Thyroid gland (tissue), 4 donors: ENCODE measurements around the gene PRICKLE1. TPM values are rescaled to one million over a fixed set of nuclear protein-coding genes. Genes with fewer than 3 reads are reported as not detected.

Experiments used
- DNase-seq, 2 donors: peaks; one replicate each; pipeline ENCODE4 v3.0.0-alpha.2; 2019
- H3K27ac ChIP-seq, 3 donors: fragments of 200-600 bp; sonication (generic); 1 replicate in 2 of 3; 2 replicates in 1 of 3; pipeline ENCODE4 v1.5.1; 2016 to 2019; ENCODE audit warnings: mild to moderate bottlenecking in 1 of 3, moderate library complexity in 1 of 3
- H3K27me3 ChIP-seq: fragments of 200-600 bp; sonication (generic); one replicate; pipeline ENCODE4 v1.5.1; 2019
- H3K36me3 ChIP-seq, 2 donors: fragments of 200-600 bp; sonication (generic); one replicate each; pipeline ENCODE4 v1.5.1; 2016 to 2019
- H3K4me1 ChIP-seq, 2 donors: fragments of 200-600 bp; sonication (generic); one replicate each; pipeline ENCODE4 v1.5.1; 2017 to 2019
- H3K4me3 ChIP-seq, 3 donors: fragments of 200-600 bp; sonication (generic); replicated peaks in 1 of 3; 1 replicate in 2 of 3; 2 replicates in 1 of 3; pipeline ENCODE4 v1.5.1; 2016; ENCODE audit warnings: mild to moderate bottlenecking in 1 of 3
- H3K9me3 ChIP-seq: fragments of 200-600 bp; sonication (generic); one replicate; pipeline ENCODE4 v1.5.1; 2017
- POLR2A ChIP-seq, 2 donors: fragments of 450-650 bp; IDR thresholded peaks; one replicate each; pipeline ENCODE4 v1.6.1; 2017; ENCODE audit warnings: antibody characterized with exemption in 2 of 2, mild to moderate bottlenecking in 2 of 2, moderate library complexity in 1 of 2
- WGBS, 2 donors: methylation state at CpG; one replicate each; pipeline ENCODE4 v1.1.5; 2017; 5-methylcytosine and 5-hydroxymethylcytosine counted together
- intact Hi-C: fragments of 100-400 bp; cut with DNase I; formaldehyde crosslinking; loops from one replicate; pipeline ENCODE4 v1.15.1; 2023
- total RNA-seq, 4 donors: library from RNA; depleted of rRNA; stranded (reverse); fragments of >200 nt; gene quantifications; one replicate each; pipeline ENCODE4 v1.2.3, GENCODE V29; 2016
- TF ChIP-seq, protein P1 (sequence below), 6 experiments: fragments of 200-600 bp in 3 of 6; fragments of 450-650 bp in 3 of 6; sonication (generic) in 3 of 6; IDR thresholded peaks; one replicate each; pipeline ENCODE4 v1.5.1; 2016 to 2019; ENCODE audit warnings: antibody characterized with exemption in 6 of 6, mild to moderate bottlenecking in 2 of 6, inconsistent platforms in 1 of 6, moderate library complexity in 1 of 6

PRICKLE1 gene
- total RNA-seq, 4 donors from 2014 or later: 17.2 to 25.4 (median 19.6) TPM

DNA sequence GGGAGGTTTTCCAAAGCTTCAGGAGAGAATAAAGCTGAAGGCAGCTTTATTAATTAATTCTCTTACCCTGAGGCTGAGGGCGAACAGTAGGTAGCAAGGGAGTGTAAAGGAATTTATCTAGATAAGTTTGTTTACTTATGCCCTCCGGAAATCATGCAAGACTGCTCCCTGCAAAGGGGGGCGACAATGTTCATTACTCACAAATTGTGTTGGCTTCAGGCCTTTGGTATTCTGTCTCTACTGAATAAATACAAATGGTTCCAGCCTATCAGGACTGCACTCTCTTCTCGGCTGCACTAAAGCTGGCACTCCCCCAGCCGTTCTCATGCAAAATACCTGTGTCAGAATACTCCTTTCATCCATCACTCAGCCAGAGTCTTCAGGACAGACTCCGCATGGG, 142.8 kb downstream of the PRICKLE1 start:
- Histone ChIP-seq H3K9me3 (no peaks in the 10 kb centered on the region), H3K4me1 (peaks cover 11 to 15% of the 10 kb centered on the region in 2 donors), H3K27me3 (no peaks in the 10 kb centered on the region), H3K27ac (peak overlapping the region; percentile 24 to 77 (median 52)), H3K4me3 (no peak overlapping the region), H3K36me3 (peaks cover 0 to 7% of the 10 kb centered on the region in 2 donors)
- DNase-seq: peak; percentile 79 to 88
- intact Hi-C loops: no loop called here
- TF ChIP-seq, protein P1, sequence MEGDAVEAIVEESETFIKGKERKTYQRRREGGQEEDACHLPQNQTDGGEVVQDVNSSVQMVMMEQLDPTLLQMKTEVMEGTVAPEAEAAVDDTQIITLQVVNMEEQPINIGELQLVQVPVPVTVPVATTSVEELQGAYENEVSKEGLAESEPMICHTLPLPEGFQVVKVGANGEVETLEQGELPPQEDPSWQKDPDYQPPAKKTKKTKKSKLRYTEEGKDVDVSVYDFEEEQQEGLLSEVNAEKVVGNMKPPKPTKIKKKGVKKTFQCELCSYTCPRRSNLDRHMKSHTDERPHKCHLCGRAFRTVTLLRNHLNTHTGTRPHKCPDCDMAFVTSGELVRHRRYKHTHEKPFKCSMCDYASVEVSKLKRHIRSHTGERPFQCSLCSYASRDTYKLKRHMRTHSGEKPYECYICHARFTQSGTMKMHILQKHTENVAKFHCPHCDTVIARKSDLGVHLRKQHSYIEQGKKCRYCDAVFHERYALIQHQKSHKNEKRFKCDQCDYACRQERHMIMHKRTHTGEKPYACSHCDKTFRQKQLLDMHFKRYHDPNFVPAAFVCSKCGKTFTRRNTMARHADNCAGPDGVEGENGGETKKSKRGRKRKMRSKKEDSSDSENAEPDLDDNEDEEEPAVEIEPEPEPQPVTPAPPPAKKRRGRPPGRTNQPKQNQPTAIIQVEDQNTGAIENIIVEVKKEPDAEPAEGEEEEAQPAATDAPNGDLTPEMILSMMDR (IDR thresholded peaks at IDR 0.05): no peak
- TF ChIP-seq POLR2A (IDR thresholded peaks at IDR 0.05): no peak
- WGBS, 2 donors: 27 to 32% methylated on average over 6 of the region's 6 CpGs

DNA sequence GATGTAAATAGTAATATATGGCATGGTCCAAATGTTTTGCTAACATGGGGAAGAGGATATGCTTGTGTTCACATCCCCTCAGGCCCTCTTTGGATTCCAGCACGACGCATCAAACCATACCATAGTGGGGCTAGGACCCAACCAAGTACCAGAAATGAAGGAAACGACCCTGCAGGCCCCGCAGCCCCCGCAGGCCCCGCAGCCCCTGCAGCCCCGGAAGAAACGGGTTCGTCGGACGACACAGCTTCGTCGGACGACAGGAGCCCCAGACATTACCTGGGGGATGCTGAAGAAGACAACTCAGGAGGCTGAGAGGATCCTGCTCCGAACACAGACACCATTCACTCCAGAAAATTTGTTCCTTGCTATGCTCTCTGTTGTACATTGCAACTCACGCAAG, 143.7 kb downstream of the PRICKLE1 start:
- intact Hi-C loops: no loop called here
- H3K27ac ChIP-seq: peak overlapping the region in 1 of 3 donors; percentile 77
- H3K4me1 ChIP-seq: peaks cover 11 to 15% of the 10 kb centered on the region in 2 donors
- no peak for TF ChIP-seq POLR2A (IDR thresholded peaks at IDR 0.05)
- TF ChIP-seq, protein P1 (IDR thresholded peaks at IDR 0.05): no peak
- H3K4me3 ChIP-seq: no peak overlapping the region
- no peaks in the 10 kb centered on the region for H3K9me3 ChIP-seq
- H3K36me3 ChIP-seq: peaks cover 0 to 7% of the 10 kb centered on the region in 2 donors
- H3K27me3 ChIP-seq: no peaks in the 10 kb centered on the region
- WGBS, 2 donors: 95 to 96% methylated on average over 12 to 16 of the region's 16 CpGs
- no peak for DNase-seq

DNA sequence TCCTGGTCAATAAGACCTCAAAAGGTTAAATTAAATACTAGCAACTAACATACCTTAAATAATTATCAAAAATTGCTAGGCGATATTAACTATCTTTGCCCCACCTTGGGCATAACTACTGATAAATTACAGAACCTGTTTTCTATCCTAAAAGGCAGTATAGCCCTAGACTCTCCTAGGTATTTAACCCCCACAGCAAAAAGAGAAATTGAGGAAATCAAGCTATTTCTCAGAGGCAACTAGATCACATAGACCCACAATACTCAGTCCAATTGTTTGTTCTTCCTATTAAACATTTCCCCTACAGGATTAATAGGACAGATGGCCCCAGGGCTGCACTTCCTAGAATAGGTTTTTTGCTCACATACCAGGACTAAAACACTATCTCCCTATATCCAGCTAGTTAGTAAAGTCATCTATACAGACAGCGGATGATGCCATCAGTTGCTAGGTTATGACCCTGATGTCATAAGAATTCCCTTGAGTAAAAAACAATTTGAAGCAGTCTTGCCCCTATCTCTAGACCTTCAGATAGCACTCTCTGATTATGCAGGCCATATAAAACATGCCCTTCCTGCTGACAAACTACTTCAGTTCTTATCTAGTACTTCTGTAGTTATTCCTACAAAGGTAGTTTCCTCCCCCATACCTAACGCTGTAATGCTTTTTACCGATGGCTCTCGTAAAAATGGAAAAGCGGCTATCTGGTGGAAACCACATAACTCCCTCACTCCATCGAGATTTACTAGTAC, 145.2 kb downstream of the PRICKLE1 start:
- no peak for DNase-seq
- H3K36me3 ChIP-seq: peaks cover 0 to 7% of the 10 kb centered on the region in 2 donors
- H3K9me3 ChIP-seq: no peaks in the 10 kb centered on the region
- 97 to 98% methylated on average over 7 of the region's 7 CpGs for WGBS, 2 donors
- H3K27ac ChIP-seq: no peak overlapping the region
- no peaks in the 10 kb centered on the region for H3K27me3 ChIP-seq
- TF ChIP-seq, protein P1 (IDR thresholded peaks at IDR 0.05): no peak
- TF ChIP-seq POLR2A (IDR thresholded peaks at IDR 0.05): no peak
- intact Hi-C loops: no loop called here
- H3K4me3 ChIP-seq: no peak overlapping the region
- H3K4me1 ChIP-seq: peaks cover 11 to 15% of the 10 kb centered on the region in 2 donors

DNA sequence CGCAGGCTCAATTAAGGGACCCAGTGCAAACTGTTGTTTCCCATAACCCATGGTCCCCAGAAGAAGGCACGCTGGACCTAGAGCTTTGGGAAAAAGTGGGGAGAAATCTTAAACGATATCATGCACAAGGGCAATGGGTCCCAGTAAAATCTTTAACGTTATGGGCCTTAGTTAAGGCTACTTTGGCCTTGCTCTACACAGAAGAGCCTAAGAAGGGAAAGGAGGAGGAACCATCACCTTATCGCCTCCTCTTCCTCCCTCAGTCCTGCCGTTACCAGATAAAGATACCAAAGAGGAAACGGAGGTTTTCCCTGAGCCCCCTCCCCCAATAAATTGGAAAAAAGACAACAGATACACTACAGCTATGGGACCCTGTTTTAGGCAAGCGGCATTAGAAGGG, 146.7 kb downstream of the PRICKLE1 start:
- H3K4me1 ChIP-seq: peaks cover 11 to 15% of the 10 kb centered on the region in 2 donors
- H3K27me3 ChIP-seq: no peaks in the 10 kb centered on the region
- H3K4me3 ChIP-seq: no peak overlapping the region
- no peaks in the 10 kb centered on the region for H3K9me3 ChIP-seq
- no peak overlapping the region for H3K27ac ChIP-seq
- intact Hi-C loops: no loop called here
- DNase-seq: no peak
- 94 to 96% methylated on average over 8 of the region's 8 CpGs for WGBS, 2 donors
- TF ChIP-seq, protein P1 (IDR thresholded peaks at IDR 0.05): no peak
- TF ChIP-seq POLR2A (IDR thresholded peaks at IDR 0.05): no peak
- H3K36me3 ChIP-seq: peaks cover 0 to 7% of the 10 kb centered on the region in 2 donors

DNA sequence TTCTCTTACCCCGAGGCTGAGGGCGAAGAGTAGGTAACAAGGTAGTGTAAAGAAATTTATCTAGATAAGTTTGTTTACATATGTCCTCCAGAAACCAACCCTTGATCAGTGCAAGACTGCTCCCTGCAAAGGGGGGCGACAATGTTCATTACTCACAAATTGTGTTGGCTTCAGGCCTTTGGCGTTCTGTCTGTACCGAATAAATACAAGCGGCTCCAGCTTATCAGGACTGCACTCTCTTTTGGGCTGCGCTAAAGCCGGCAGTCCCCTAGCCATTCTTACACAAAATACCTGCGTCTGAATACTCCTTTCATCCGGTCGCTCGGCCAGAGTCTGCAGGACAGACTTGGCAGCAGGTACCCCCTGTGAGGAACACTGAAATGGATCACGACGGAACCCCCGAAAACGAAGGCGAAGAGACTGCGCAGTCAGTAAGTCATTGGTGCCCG, 147.2 kb downstream of the PRICKLE1 start:
- H3K27me3 ChIP-seq: no peaks in the 10 kb centered on the region
- intact Hi-C loops: no loop called here
- WGBS, 2 donors: 89 to 93% methylated on average over 19 of the region's 19 CpGs
- H3K4me3 ChIP-seq: no peak overlapping the region
- H3K27ac ChIP-seq: no peak overlapping the region
- H3K9me3 ChIP-seq: no peaks in the 10 kb centered on the region
- TF ChIP-seq POLR2A (IDR thresholded peaks at IDR 0.05): no peak
- TF ChIP-seq, protein P1 (IDR thresholded peaks at IDR 0.05): no peak
- no peak for DNase-seq
- peaks cover 0 to 7% of the 10 kb centered on the region in 2 donors for H3K36me3 ChIP-seq
- H3K4me1 ChIP-seq: peaks cover 5 to 10% of the 10 kb centered on the region in 2 donors
